GM10266 (cell line): ENCODE data around the gene ACTR8.

Experiments used
- DNase-seq: peaks from one replicate; pipeline ENCODE4 v3.0.0; 2012; ENCODE audit errors: extremely low spot score
- TF ChIP-seq, protein P1 (sequence below): IDR thresholded peaks from 2 replicates; pipeline ENCODE4 v1.5.1; 2012; ENCODE audit warnings: mild to moderate bottlenecking, low read depth; ENCODE audit not compliant: control insufficient read depth, insufficient read depth; ENCODE audit errors: missing control alignments

ACTR8 gene

DNA sequence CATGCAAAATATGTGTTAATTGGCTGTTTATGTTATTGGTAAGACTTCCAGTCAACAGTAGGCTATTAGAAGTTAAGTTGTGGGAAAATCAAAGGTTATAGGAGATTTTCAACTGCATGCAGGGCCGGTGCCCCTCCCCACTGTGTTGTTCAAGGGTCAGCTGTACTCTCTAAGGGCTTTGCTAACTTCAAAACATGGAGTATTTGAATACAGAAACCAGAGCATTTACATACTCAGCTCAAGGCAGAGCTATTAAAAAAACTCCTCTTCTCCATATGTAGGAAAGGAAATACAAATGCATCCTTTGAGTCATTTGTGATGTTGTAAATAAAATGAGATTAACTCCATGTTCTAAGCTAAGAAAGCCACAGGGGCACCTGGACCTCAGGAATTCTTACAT lies 18.8 kb downstream of the ACTR8 start:
- TF ChIP-seq, protein P1, sequence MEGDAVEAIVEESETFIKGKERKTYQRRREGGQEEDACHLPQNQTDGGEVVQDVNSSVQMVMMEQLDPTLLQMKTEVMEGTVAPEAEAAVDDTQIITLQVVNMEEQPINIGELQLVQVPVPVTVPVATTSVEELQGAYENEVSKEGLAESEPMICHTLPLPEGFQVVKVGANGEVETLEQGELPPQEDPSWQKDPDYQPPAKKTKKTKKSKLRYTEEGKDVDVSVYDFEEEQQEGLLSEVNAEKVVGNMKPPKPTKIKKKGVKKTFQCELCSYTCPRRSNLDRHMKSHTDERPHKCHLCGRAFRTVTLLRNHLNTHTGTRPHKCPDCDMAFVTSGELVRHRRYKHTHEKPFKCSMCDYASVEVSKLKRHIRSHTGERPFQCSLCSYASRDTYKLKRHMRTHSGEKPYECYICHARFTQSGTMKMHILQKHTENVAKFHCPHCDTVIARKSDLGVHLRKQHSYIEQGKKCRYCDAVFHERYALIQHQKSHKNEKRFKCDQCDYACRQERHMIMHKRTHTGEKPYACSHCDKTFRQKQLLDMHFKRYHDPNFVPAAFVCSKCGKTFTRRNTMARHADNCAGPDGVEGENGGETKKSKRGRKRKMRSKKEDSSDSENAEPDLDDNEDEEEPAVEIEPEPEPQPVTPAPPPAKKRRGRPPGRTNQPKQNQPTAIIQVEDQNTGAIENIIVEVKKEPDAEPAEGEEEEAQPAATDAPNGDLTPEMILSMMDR = no peak
- DNase-seq = no peak

DNA sequence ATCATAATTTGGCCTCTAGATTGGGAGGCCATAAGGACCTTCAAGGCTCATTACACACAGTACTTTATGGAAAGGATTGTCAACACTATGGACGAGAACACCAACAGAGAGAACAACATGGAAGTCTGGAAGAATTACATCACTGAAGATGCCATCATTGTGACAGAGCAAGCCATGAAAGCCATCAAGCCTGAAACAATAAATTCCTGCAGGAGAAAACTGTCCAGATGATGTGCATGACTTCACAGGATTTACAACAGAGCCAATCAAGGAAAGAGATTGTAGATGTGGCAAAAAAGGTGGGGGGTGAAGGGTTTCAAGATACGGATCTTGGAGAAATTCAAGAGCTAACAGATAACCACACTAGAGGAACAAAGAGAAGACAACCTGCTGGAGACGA lies 19.7 kb downstream of the ACTR8 start:
- TF ChIP-seq, protein P1 = no peak
- no peak for DNase-seq

DNA sequence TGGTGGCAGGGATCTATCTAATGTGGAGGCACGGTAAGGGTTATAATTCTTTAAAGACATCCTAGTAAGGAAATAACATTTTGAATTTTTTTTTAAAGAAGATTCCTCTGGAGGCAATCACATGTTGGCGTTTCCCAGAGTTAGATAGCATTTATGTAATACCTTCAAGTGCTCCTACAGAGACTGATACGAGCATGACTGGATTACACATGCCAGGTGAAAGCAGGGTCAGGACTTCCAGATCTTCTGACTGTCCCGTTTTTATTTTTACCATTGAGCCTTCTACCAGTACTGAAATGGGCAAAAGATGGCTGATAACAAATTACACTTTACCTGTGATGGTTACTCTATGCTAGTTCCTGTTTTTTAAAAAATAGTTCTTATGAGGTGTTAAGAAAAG lies 21.8 kb downstream of the ACTR8 start:
- DNase-seq = no peak
- TF ChIP-seq, protein P1 = no peak

DNA sequence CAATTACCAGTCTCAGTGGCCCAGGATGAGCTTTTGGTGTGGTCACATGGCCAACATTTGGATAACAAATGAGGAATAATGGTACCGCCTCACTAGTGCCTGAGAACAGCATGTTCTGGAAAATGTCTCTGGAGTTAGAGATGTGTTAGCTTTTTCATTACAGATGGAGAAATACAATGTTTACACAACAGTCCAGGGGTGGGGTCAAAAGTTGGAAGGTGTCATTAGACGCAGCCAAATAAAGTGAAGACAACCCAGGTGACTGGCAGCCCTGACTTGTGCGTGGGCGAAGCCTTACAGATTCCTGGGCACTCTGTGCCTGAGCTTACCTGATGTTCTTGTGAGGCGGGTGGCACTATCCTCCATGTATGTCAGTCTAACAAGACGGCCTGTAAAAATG lies 22.8 kb downstream of the ACTR8 start:
- TF ChIP-seq, protein P1 = no peak
- DNase-seq = no peak

DNA sequence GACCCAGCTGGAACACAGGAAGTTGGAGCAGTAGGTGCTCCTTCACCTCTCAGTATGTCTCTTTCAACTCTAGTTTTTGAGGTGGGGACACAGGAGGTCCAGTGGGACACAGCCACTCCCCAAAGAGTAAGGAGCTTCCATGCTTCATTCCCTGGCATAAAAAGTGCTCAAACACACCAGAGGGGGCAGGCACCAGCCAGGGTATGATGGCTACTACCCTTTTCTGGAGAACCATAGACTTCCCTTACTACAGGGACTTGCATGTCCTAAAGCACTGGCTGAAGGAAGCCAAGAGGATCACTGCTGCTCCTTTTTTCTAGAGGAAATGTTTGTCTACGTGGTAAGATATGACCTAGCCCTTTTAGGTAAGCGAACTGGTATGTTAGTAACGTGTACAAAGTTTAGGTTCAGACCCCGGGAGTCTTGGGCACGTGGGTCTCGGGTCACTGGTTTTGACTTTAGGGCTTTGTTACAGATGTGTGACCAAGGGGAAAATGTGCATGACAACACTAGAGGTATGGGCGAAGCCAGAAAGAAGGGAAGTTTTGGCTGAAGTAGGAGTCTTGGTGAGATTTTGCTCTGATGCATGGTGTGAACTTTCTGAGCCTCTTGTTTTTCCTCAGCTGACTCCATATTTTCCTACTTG lies 23.7 kb downstream of the ACTR8 start:
- DNase-seq = no peak
- TF ChIP-seq, protein P1 = no peak

DNA sequence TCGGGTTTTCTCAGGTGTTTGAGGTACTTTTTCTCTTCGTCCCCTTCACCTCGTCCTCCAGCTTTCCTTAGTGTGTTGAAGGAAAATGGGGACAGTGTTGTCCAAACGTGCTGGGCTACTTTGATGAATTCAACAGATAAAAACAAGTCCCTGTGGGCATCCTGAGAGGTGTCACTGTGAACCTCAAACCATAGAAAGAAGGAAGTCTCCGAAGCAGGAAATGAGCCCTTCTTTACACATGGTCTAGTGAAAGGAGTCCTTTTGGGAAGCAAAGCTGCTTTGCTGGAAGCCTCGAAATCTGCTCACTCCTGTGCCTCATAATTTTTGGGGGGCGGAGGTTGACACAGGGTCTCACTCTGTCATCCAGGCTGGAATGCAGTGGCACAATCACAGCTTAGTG lies 25.0 kb downstream of the ACTR8 start:
- DNase-seq = no peak
- TF ChIP-seq, protein P1 = no peak

DNA sequence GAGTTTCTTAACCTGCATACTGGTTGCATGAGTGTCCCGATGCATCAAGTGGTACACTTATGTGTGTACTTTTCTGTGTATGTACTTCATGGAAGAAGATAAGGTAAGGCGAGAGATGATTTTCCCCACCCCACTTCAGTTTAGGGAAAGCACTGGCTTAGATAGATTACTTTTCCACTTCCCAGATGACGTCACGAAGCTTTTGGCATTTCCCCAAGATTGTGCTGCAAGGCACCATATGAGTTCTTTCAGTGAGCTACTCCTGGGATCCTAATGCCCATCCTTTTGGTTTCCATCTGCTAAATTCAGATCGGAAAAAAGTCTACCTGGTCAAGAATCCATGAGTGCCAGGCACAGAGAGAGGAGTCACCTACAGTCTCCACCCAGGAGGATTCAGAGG lies 31.1 kb downstream of the ACTR8 start:
- DNase-seq = no peak
- TF ChIP-seq, protein P1 = no peak
